T follicular helper cell (primary cell): ENCODE measurements around the gene RRAGC.

Experiments
- DNase-seq: peaks from one replicate; pipeline ENCODE4 v3.0.0-alpha.2; 2020; ENCODE audit warnings: low read depth
- total RNA-seq, 2 experiments: gene quantifications; one replicate each; lab custom pipeline; 2026; lab: John Stamatoyannopoulos, UW

The RRAGC gene
- 11.3 to 12.7 reads per million in 2 experiments for total RNA-seq

GRCh38 chr1:38859561-38860453 lies at the start of gene RRAGC:
Gene RRAGC, minus strand, starts transcription at chr1:38859772. Its CDS starts 126 bp downstream, at chr1:38859646.
- peak; percentile 98 for DNase-seq

GRCh38 chr1:38908821-38909220 lies 49.2 kb upstream of the RRAGC start:
- no peak for DNase-seq

GRCh38 chr1:38905985-38906384 lies 46.4 kb upstream of the RRAGC start:
- no peak for DNase-seq

GRCh38 chr1:38899560-38899959 lies 40.0 kb upstream of the RRAGC start:
- DNase-seq = no peak

- DNase-seq = no peak
These were observed 39.2 kb upstream of the RRAGC start for GRCh38 chr1:38898653-38899230.

- no peak for DNase-seq
These were observed 36.6 kb upstream of the RRAGC start for GRCh38 chr1:38896169-38896568.

- DNase-seq = no peak
These were observed 33.4 kb upstream of the RRAGC start for GRCh38 chr1:38892976-38893375.

- no peak for DNase-seq
These were observed 32.2 kb upstream of the RRAGC start for GRCh38 chr1:38891753-38892152.

GRCh38 chr1:38889589-38889988 lies 30.0 kb upstream of the RRAGC start:
- DNase-seq = no peak

GRCh38 chr1:38888423-38889333 lies 29.1 kb upstream of the RRAGC start:
- no peak for DNase-seq

- DNase-seq = no peak
These were observed 25.5 kb upstream of the RRAGC start for GRCh38 chr1:38885092-38885491.

GRCh38 chr1:38881487-38881886 lies 21.9 kb upstream of the RRAGC start, which contains the start of gene GJA9:
Gene GJA9, minus strand, starts transcription at chr1:38881587. Its CDS starts 5,489 bp downstream, at chr1:38876098.
- no peak for DNase-seq

- DNase-seq = no peak
These were observed 16.2 kb upstream of the RRAGC start for GRCh38 chr1:38875811-38876210.

- peak; percentile 93 for DNase-seq
These were observed 13.7 kb upstream of the RRAGC start, which contains the start of gene MYCBP for GRCh38 chr1:38873027-38873969. Gene MYCBP, minus strand, starts transcription at chr1:38873348. Its CDS starts 43 bp downstream, at chr1:38873305.

GRCh38 chr1:38872401-38873026 lies 12.9 kb upstream of the RRAGC start:
- DNase-seq = no peak

- DNase-seq = no peak
These were observed 11.4 kb upstream of the RRAGC start for GRCh38 chr1:38870996-38871395.

- no peak for DNase-seq
These were observed 7.6 kb upstream of the RRAGC start for GRCh38 chr1:38867208-38867607.

- DNase-seq = no peak
These were observed 5.6 kb upstream of the RRAGC start for GRCh38 chr1:38865112-38865715.

GRCh38 chr1:38860454-38860795 lies 853 bp upstream of the RRAGC start:
- DNase-seq = no peak
